ENCODE data around the gene TSPOAP1. TPM values are rescaled to one million over a fixed set of nuclear protein-coding genes. Genes with fewer than 3 reads are reported as not detected.

The TSPOAP1 gene
- total RNA-seq, 2 experiments from 2014 or later: 21.6 to 22.7 TPM

DNA sequence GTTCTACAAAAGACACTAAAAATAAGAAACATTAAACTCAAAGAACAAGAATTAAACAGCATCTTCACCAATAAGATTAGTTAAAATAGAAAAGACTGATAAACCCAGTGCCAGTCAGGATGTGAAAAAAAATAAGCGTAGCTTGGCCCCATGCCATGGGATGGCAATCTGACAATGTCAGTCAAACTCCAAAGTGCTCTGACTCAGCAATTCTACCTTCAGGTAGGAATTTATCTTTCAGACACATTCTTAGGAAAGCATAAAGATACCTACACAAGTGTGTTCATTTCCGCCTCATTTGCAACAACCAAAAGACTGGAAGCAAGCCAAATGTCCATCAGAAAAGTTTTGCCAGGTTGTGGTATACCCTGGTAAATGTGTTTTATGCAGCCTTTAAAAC is 38.7 kb downstream of the TSPOAP1 start:
- H3K36me3 Mint-ChIP-seq: no peaks in the 10 kb centered on the region
- no peak overlapping the region for H3K27ac Mint-ChIP-seq
- intact Hi-C loops (cut with micrococcal nuclease): no loop called here
- POLR2A ChIA-PET: no interaction called here
- H3K4me3 Mint-ChIP-seq: no peak overlapping the region
- H3K4me1 Mint-ChIP-seq (ENCODE audit: low read depth): no peaks in the 10 kb centered on the region
- CTCF ChIA-PET: interaction anchor here (0.7 kb wide), 1 partner anchor 95 kb away, joined by 4 read pairs; no protein-coding TSS in a partner anchor
- peaks cover 3% of the 10 kb centered on the region for H3K27me3 Mint-ChIP-seq
- H3K9me3 Mint-ChIP-seq: no peaks in the 10 kb centered on the region
- no peak for DNase-seq

GRCh38 chr17:58285422-58285810 is 43.2 kb downstream of the TSPOAP1 start:
- peaks cover 1% of the 10 kb centered on the region for H3K27me3 Mint-ChIP-seq
- intact Hi-C loops (cut with micrococcal nuclease): no loop called here
- no peaks in the 10 kb centered on the region for H3K9me3 Mint-ChIP-seq
- no peak for DNase-seq
- H3K4me1 Mint-ChIP-seq (ENCODE audit: low read depth): no peaks in the 10 kb centered on the region
- ChIA-PET CTCF (no interaction called here), POLR2A (no interaction called here)
- no peaks in the 10 kb centered on the region for H3K36me3 Mint-ChIP-seq
- H3K4me3 Mint-ChIP-seq: no peak overlapping the region
- no peak overlapping the region for H3K27ac Mint-ChIP-seq

GRCh38 chr17:58284613-58285421 is 43.8 kb downstream of the TSPOAP1 start:
- Mint-ChIP-seq H3K4me3 (no peak overlapping the region), H3K27ac (no peak overlapping the region), H3K27me3 (peaks cover 3% of the 10 kb centered on the region), H3K4me1 (ENCODE audit: low read depth) (no peaks in the 10 kb centered on the region), H3K9me3 (no peaks in the 10 kb centered on the region), H3K36me3 (no peaks in the 10 kb centered on the region)
- intact Hi-C loops (cut with micrococcal nuclease): no loop called here
- ChIA-PET POLR2A (interaction anchor here (0.6 kb wide), 1 partner anchor 122 kb away, joined by 6 read pairs; no protein-coding TSS in a partner anchor), CTCF (interaction anchor here (1.1 to 1.6 kb wide), 2 partner anchors 19 to 35 kb away, joined by 3 to 6 read pairs; no protein-coding TSS in a partner anchor)
- no peak for DNase-seq

- Mint-ChIP-seq H3K9me3 (no peaks in the 10 kb centered on the region), H3K36me3 (no peaks in the 10 kb centered on the region), H3K27me3 (peaks cover 7% of the 10 kb centered on the region), H3K4me1 (ENCODE audit: low read depth) (no peaks in the 10 kb centered on the region), H3K27ac (no peak overlapping the region), H3K4me3 (no peak overlapping the region)
- ChIA-PET CTCF (interaction anchor here (1.1 to 1.6 kb wide), 2 partner anchors 20 to 34 kb away, joined by 3 to 6 read pairs; no protein-coding TSS in a partner anchor), POLR2A (no interaction called here)
- no peak for DNase-seq
- intact Hi-C loops (cut with micrococcal nuclease): no loop called here
These were observed 44.7 kb downstream of the TSPOAP1 start for GRCh38 chr17:58283674-58284612.

DNA sequence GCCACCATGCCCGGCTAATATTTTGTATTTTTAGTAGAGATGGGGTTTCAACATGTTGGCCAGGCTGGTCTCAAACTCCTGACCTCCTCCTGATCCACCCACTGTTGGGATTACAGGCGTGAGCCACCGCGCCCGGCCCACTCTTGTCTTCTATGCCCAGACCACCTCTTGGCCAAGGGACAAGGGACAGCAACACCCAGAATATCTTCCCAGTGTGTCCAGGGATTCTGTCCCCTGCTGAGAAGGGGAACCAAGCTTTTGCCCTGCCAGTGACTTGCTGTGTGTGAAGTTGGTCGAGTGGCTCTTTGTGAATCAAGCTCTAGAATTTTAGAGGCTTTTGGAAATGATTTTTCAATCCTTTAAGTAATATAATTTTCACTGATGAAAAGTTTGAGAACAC is 46.2 kb downstream of the TSPOAP1 start:
- H3K27me3 Mint-ChIP-seq: peaks cover 18% of the 10 kb centered on the region
- POLR2A ChIA-PET: no interaction called here
- DNase-seq: no peak
- CTCF ChIA-PET: no interaction called here
- H3K36me3 Mint-ChIP-seq: no peaks in the 10 kb centered on the region
- H3K4me1 Mint-ChIP-seq (ENCODE audit: low read depth): no peaks in the 10 kb centered on the region
- H3K4me3 Mint-ChIP-seq: no peak overlapping the region
- intact Hi-C loops (cut with micrococcal nuclease): no loop called here
- no peaks in the 10 kb centered on the region for H3K9me3 Mint-ChIP-seq
- no peak overlapping the region for H3K27ac Mint-ChIP-seq

GRCh38 chr17:58281511-58282011 is 47.0 kb downstream of the TSPOAP1 start:
- no peaks in the 10 kb centered on the region for H3K4me1 Mint-ChIP-seq (ENCODE audit: low read depth)
- intact Hi-C loops (cut with micrococcal nuclease): no loop called here
- H3K9me3 Mint-ChIP-seq: no peaks in the 10 kb centered on the region
- no peak for DNase-seq
- peaks cover 17% of the 10 kb centered on the region for H3K27me3 Mint-ChIP-seq
- ChIA-PET CTCF (interaction anchor here (1.6 kb wide), 1 partner anchor 36 kb away, joined by 5 read pairs; no protein-coding TSS in a partner anchor), POLR2A (no interaction called here)
- no peak overlapping the region for H3K27ac Mint-ChIP-seq
- H3K36me3 Mint-ChIP-seq: no peaks in the 10 kb centered on the region
- H3K4me3 Mint-ChIP-seq: no peak overlapping the region

- Mint-ChIP-seq H3K27ac (no peak within 1 kb of the TSS), H3K36me3 (no peaks in the 10 kb centered on the region), H3K4me3 (no peak within 1 kb of the TSS), H3K4me1 (ENCODE audit: low read depth) (no peaks in the 10 kb centered on the region), H3K9me3 (no peaks in the 10 kb centered on the region), H3K27me3 (peaks cover 17% of the 10 kb centered on the region)
- CTCF ChIA-PET: interaction anchor here (0.6 to 1.6 kb wide), 2 partner anchors 37 to 447 kb away, joined by 3 to 5 read pairs; no protein-coding TSS in a partner anchor
- intact Hi-C loops (cut with micrococcal nuclease): no loop called here
- DNase-seq: no peak
- POLR2A ChIA-PET: no interaction called here
These were observed 47.9 kb downstream of the TSPOAP1 start, which contains the start of gene MPO for GRCh38 chr17:58280480-58281217. MPO (minus strand) TSS chr17:58280935; CDS start chr17:58280758, 177 bp downstream.

- no peaks in the 10 kb centered on the region for H3K9me3 Mint-ChIP-seq
- POLR2A ChIA-PET: interaction anchor here (1.1 kb wide), 1 partner anchor 352 kb away, joined by 3 read pairs; no protein-coding TSS in a partner anchor
- no peak overlapping the region for H3K27ac Mint-ChIP-seq
- H3K36me3 Mint-ChIP-seq: no peaks in the 10 kb centered on the region
- intact Hi-C loops (cut with micrococcal nuclease): no loop called here
- no peaks in the 10 kb centered on the region for H3K4me1 Mint-ChIP-seq (ENCODE audit: low read depth)
- DNase-seq: no peak
- CTCF ChIA-PET: interaction anchor here (0.7 to 1.6 kb wide), 2 partner anchors 24 to 38 kb away, joined by 3 to 5 read pairs; no protein-coding TSS in a partner anchor
- no peak overlapping the region for H3K4me3 Mint-ChIP-seq
- peaks cover 17% of the 10 kb centered on the region for H3K27me3 Mint-ChIP-seq
These were observed 48.7 kb downstream of the TSPOAP1 start for GRCh38 chr17:58279736-58280479.

GRCh38 chr17:58279016-58279711 is 49.4 kb downstream of the TSPOAP1 start:
- H3K36me3 Mint-ChIP-seq: no peaks in the 10 kb centered on the region
- H3K4me3 Mint-ChIP-seq: no peak overlapping the region
- H3K27me3 Mint-ChIP-seq: peaks cover 17% of the 10 kb centered on the region
- no peak for DNase-seq
- H3K27ac Mint-ChIP-seq: no peak overlapping the region
- CTCF ChIA-PET: interaction anchor here (0.7 kb wide), 1 partner anchor 25 kb away, joined by 3 read pairs; no protein-coding TSS in a partner anchor
- POLR2A ChIA-PET: interaction anchor here (0.6 to 1.1 kb wide), 2 partner anchors 103 to 352 kb away, joined by 3 read pairs; no protein-coding TSS in a partner anchor
- no peaks in the 10 kb centered on the region for H3K4me1 Mint-ChIP-seq (ENCODE audit: low read depth)
- intact Hi-C loops (cut with micrococcal nuclease): no loop called here
- no peaks in the 10 kb centered on the region for H3K9me3 Mint-ChIP-seq

GRCh38 chr17:58278661-58279015 is 50.0 kb downstream of the TSPOAP1 start:
- Mint-ChIP-seq H3K9me3 (no peaks in the 10 kb centered on the region), H3K4me1 (ENCODE audit: low read depth) (peaks cover 2% of the 10 kb centered on the region), H3K27me3 (peaks cover 17% of the 10 kb centered on the region), H3K36me3 (no peaks in the 10 kb centered on the region), H3K4me3 (no peak overlapping the region), H3K27ac (no peak overlapping the region)
- DNase-seq: no peak
- intact Hi-C loops (cut with micrococcal nuclease): no loop called here
- CTCF ChIA-PET: no interaction called here
- POLR2A ChIA-PET: interaction anchor here (0.6 kb wide), 1 partner anchor 103 kb away, joined by 3 read pairs; no protein-coding TSS in a partner anchor

All from activated CD4-positive, alpha-beta memory T cell treated with anti-CD3 and anti-CD28 coated beads for 36 hours (primary cell).